NCI-H226 (cell line): ENCODE measurements around the gene TUBGCP2.

Experiments used
- DNase-seq: peaks from one replicate; pipeline ENCODE4 v3.0.0-alpha.2; 2015

TUBGCP2 gene

GRCh38 chr10:133339708-133340380, 31.2 kb upstream of the TUBGCP2 start:
- DNase-seq, result no peak

GRCh38 chr10:133338080-133339071, 29.7 kb upstream of the TUBGCP2 start:
- DNase-seq, result no peak

- DNase-seq, result no peak
Observed at GRCh38 chr10:133337370-133337725, 28.7 kb upstream of the TUBGCP2 start.

- DNase-seq, result no peak
Observed at GRCh38 chr10:133336577-133337369, 28.1 kb upstream of the TUBGCP2 start, which contains the start of gene CALY. Gene CALY, minus strand, starts transcription at chr10:133336896. Its CDS starts 7,907 bp downstream, at chr10:133328989.

GRCh38 chr10:133336118-133336576, 27.5 kb upstream of the TUBGCP2 start:
- DNase-seq, result no peak

GRCh38 chr10:133335246-133336117, 26.8 kb upstream of the TUBGCP2 start:
- no peak for DNase-seq

- no peak for DNase-seq
Observed at GRCh38 chr10:133334503-133335245, 26.0 kb upstream of the TUBGCP2 start.

- DNase-seq, result no peak
Observed at GRCh38 chr10:133332936-133333699, 24.4 kb upstream of the TUBGCP2 start.

GRCh38 chr10:133329491-133330202, 21.0 kb upstream of the TUBGCP2 start:
- DNase-seq, result peak; percentile 58

- DNase-seq, result no peak
Observed at GRCh38 chr10:133328358-133329343, 20.0 kb upstream of the TUBGCP2 start.

GRCh38 chr10:133327651-133328357, 19.1 kb upstream of the TUBGCP2 start:
- no peak for DNase-seq

- DNase-seq, result no peak
Observed at GRCh38 chr10:133326745-133327650, 18.3 kb upstream of the TUBGCP2 start.

- no peak for DNase-seq
Observed at GRCh38 chr10:133326223-133326551, 17.5 kb upstream of the TUBGCP2 start.

GRCh38 chr10:133325440-133326222, 17.0 kb upstream of the TUBGCP2 start:
- no peak for DNase-seq

GRCh38 chr10:133324857-133325260, 16.2 kb upstream of the TUBGCP2 start:
- no peak for DNase-seq
